ENCODE results near the gene PKNOX2.

The PKNOX2 gene

GRCh38 chr11:125164422-125165110, at the start of gene PKNOX2:
TSS of gene PKNOX2 (plus strand) at chr11:125164751. CDS start at chr11:125351306, 186,555 bp downstream.
- in situ Hi-C loops (cut with HindIII; ENCODE audit: low sequenced_read_pairs), result no loop called here

GRCh38 chr11:125117429-125117828, 47.1 kb upstream of the PKNOX2 start:
- in situ Hi-C loops (cut with HindIII; ENCODE audit: low sequenced_read_pairs), result no loop called here

- in situ Hi-C loops (cut with HindIII; ENCODE audit: low sequenced_read_pairs), result no loop called here
Measured at GRCh38 chr11:125123194-125123946, 41.2 kb upstream of the PKNOX2 start.

- in situ Hi-C loops (cut with HindIII; ENCODE audit: low sequenced_read_pairs), result no loop called here
Measured at GRCh38 chr11:125123947-125124617, 40.5 kb upstream of the PKNOX2 start.

GRCh38 chr11:125124618-125124992, 39.9 kb upstream of the PKNOX2 start:
- in situ Hi-C loops (cut with HindIII; ENCODE audit: low sequenced_read_pairs), result no loop called here

- in situ Hi-C loops (cut with HindIII; ENCODE audit: low sequenced_read_pairs), result no loop called here
Measured at GRCh38 chr11:125128450-125128849, 36.1 kb upstream of the PKNOX2 start.

GRCh38 chr11:125129316-125129993, 35.1 kb upstream of the PKNOX2 start:
- in situ Hi-C loops (cut with HindIII; ENCODE audit: low sequenced_read_pairs), result no loop called here

- in situ Hi-C loops (cut with HindIII; ENCODE audit: low sequenced_read_pairs), result no loop called here
Measured at GRCh38 chr11:125132071-125132470, 32.5 kb upstream of the PKNOX2 start.

GRCh38 chr11:125132596-125132995, 32.0 kb upstream of the PKNOX2 start:
- in situ Hi-C loops (cut with HindIII; ENCODE audit: low sequenced_read_pairs), result no loop called here

GRCh38 chr11:125136001-125136400, 28.6 kb upstream of the PKNOX2 start:
- in situ Hi-C loops (cut with HindIII; ENCODE audit: low sequenced_read_pairs), result no loop called here

GRCh38 chr11:125138966-125139365, 25.6 kb upstream of the PKNOX2 start:
- in situ Hi-C loops (cut with HindIII; ENCODE audit: low sequenced_read_pairs), result no loop called here

GRCh38 chr11:125139778-125140177, 24.8 kb upstream of the PKNOX2 start:
- in situ Hi-C loops (cut with HindIII; ENCODE audit: low sequenced_read_pairs), result no loop called here

GRCh38 chr11:125140233-125140632, 24.3 kb upstream of the PKNOX2 start:
- in situ Hi-C loops (cut with HindIII; ENCODE audit: low sequenced_read_pairs), result no loop called here

- in situ Hi-C loops (cut with HindIII; ENCODE audit: low sequenced_read_pairs), result no loop called here
Measured at GRCh38 chr11:125141178-125141577, 23.4 kb upstream of the PKNOX2 start.

GRCh38 chr11:125141686-125142535, 22.6 kb upstream of the PKNOX2 start:
- in situ Hi-C loops (cut with HindIII; ENCODE audit: low sequenced_read_pairs), result no loop called here

- in situ Hi-C loops (cut with HindIII; ENCODE audit: low sequenced_read_pairs), result no loop called here
Measured at GRCh38 chr11:125146232-125146631, 18.3 kb upstream of the PKNOX2 start.

- in situ Hi-C loops (cut with HindIII; ENCODE audit: low sequenced_read_pairs), result no loop called here
Measured at GRCh38 chr11:125147280-125147679, 17.3 kb upstream of the PKNOX2 start.

GRCh38 chr11:125148011-125148410, 16.5 kb upstream of the PKNOX2 start:
- in situ Hi-C loops (cut with HindIII; ENCODE audit: low sequenced_read_pairs), result no loop called here

GRCh38 chr11:125148743-125149142, 15.8 kb upstream of the PKNOX2 start:
- in situ Hi-C loops (cut with HindIII; ENCODE audit: low sequenced_read_pairs), result no loop called here

- in situ Hi-C loops (cut with HindIII; ENCODE audit: low sequenced_read_pairs), result no loop called here
Measured at GRCh38 chr11:125153837-125154236, 10.7 kb upstream of the PKNOX2 start.

All from DLD1 (cell line).